NCI-H2107 treated with DMSO at 0.1 percent for 48 hours (cell line): ENCODE measurements around the gene ATP6AP1.

Experiments used
- DNase-seq: peaks from one replicate; lab custom pipeline; 2025; ENCODE audit not compliant: unreplicated experiment; lab: John Stamatoyannopoulos, UW

Gene ATP6AP1

DNA sequence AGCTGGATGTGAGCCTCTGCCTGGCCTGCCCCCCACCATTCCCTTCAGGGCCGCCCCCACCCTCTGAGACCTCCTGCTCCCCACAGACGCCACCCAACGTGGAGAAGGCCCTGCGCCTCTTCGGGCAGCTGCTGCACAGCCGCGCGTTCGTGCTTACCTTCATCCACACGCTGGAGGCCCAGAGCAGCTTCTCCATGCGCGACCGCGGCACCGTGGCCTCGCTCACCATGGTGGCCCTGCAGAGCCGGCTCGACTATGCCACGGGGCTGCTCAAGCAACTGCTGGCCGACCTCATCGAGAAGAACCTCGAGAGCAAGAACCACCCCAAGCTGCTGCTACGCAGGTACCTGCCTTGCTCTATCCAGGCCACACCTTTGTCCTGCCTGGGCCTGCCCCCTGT lies 39.7 kb downstream of the ATP6AP1 start:
- no peak for DNase-seq

DNA sequence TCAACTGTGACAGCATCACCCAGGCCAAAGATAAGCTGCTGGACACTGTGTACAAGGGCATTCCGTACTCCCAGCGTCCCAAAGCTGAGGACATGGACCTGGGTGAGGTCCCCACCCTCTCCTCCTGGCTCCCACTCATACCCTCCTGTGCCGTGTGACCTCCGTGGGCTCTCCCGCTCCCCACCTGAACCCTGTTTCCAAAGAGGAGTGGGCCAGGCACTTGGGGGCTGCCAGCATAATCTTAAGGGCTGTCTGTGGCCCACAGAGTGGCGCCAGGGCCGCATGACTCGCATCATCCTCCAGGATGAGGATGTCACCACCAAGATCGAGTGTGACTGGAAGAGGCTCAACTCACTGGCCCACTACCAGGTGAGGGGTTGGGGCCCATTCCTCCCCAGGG lies 40.6 kb downstream of the ATP6AP1 start:
- no peak for DNase-seq

GRCh38 chrX:154469880-154470279 lies 41.4 kb downstream of the ATP6AP1 start:
- DNase-seq, result no peak

DNA sequence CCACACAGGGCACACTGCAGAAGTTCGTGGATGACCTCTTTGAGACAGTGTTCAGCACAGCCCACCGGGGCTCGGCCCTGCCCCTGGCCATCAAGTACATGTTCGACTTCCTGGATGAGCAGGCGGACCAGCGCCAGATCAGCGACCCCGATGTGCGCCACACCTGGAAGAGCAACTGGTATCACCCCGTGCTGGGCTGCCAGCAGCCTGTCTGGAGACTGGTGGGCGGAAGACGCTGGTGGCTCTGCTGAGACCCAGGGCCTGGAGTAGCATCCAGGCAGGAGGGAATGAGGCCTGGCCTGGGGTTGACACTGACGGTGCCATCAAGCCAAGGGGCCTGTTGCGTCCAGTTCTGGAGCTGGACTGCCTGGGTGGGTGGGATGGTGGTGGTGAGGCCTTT lies 42.0 kb downstream of the ATP6AP1 start:
- no peak for DNase-seq

DNA sequence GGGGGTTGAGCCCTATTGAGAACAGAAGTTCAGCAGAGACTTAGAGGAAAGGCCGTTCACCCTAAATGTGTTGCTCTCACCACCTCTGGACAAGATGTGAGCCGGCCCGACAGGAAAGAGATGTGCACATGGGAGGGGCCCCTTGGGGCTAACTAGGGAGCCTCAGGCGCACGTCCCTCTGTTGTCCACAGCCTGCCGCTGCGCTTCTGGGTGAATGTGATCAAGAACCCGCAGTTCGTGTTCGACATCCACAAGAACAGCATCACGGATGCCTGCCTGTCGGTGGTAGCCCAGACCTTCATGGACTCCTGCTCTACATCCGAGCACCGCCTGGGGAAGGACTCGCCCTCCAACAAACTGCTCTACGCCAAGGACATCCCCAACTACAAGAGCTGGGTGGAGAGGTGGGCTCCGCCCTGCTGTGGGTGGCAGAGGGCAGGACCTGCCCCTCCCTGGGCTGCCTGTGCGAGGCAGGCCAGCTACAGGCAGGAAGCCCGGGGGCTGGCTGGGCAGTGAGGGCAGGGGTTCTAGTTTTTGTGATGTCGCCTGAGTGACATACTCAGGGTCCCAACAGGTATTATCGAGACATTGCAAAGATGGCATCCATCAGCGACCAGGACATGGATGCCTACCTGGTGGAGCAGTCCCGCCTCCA lies 42.6 kb downstream of the ATP6AP1 start:
- DNase-seq, result no peak

DNA sequence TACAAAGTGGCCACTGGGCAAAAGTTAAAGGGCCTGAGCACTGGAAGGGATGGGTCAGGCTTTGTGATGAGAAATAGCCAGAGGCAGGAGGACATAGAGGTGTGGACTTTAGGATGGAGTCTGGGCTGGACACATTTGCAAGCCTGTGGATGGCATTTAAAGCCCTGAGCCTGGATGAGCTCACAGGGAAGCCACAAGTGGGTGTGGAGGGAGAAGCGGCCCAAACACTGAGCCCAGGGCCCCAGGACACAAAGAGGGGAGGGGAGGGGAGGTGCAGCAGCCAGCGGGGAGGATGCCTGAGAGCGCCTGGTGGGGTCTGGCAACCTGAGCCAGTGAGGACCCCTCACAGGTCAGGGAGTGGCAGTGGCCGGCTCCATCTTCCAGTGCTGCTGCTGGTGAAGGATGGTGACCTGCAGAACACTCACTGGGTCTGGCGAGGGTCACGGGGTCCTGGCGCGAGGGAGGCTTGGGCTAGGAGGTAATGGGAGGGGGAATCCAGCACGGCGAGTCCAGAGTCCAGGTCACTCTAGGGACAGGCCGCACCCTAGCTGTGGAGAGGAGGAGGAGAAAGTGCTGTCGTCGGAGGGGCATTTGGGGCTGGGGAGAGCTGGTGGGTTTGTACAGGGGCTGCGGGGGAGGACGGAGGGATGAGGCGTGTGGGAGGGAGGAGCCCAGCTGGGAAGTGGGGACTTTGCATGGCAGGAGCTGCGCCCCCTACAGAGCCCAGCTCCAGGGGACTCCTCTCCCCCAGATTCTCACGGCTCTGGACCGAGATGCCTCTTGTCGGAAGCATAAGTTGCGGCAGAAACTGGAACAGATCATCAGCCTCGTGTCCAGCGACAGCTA lies 43.6 kb downstream of the ATP6AP1 start:
- no peak for DNase-seq

DNA sequence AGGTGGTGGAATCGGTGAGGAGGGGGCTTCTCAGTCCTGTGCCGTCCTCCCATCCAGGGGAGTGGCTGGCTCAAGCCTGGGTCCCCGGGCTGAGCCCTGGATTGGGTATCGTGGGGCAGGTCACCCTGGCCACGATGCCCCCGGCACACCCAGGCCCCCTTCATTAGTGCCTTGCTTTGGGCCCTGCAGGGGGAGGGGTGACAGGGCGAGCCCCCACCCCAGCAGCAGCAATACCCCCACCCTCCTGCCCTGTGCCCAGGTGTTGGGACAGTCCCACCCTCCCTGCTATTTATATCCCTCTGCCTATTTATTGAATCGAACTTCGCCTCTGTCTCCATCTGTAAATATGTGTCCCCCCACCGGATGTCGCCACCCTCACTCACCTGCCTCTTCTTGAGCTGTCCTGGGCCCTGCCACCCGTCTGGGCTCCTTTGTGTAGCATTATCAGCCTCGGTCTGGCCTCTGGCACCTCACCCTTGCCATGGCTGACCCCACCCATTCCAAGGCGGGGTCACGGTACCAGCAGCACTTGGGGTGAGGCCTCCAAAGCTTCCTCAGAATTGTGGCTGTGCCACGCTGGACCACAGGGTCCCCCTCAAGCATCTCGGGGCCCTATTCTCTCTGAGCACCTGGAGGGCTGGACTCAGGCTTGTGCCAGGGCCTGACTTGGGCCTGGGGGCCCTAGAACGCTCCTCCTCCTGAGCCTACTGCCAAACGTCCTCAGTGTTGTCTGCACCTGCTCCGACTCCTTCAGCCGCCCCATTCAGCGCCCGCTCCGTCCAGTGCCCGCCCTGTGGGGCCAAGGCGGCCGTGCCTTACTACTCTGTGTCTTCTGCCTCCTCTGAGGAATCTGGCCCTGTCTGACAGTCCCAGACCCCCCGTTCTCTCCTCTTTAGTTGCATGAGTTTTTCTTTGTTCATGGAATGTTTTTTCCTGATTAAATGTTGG lies 44.5 kb downstream of the ATP6AP1 start:
- no peak for DNase-seq

- no peak for DNase-seq
Measured at GRCh38 chrX:154473683-154474082, 45.2 kb downstream of the ATP6AP1 start.

GRCh38 chrX:154476821-154477220 lies 48.3 kb downstream of the ATP6AP1 start:
- DNase-seq, result no peak

DNA sequence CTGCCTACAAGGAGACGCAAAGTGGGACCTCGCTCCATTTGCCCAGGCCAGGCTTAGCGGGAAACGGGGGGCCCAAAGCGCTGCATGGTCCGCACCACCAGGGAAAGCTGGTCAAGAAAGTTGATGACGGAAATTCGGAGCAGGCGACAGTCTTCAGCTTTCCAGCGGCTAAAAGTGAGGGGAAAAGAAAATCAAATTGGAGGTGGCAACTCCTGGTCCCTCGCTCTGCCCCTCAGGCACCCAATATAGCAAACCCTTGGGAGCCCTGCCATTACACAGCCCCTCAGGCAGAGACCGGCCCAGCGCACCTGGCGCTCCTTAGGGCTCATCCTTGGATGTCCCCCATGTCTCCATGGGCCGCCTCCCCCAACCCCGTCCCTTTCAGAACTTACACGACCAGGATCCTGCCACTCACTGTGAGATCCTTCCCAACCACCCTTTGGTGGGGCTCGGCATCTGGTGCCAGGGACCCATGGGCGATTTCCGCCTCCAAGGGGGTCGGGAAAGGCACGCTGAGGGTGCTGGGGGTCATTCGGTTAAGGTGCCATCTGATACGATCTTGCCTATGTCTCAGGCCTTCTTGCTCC lies 49.5 kb downstream of the ATP6AP1 start:
- no peak for DNase-seq

DNA sequence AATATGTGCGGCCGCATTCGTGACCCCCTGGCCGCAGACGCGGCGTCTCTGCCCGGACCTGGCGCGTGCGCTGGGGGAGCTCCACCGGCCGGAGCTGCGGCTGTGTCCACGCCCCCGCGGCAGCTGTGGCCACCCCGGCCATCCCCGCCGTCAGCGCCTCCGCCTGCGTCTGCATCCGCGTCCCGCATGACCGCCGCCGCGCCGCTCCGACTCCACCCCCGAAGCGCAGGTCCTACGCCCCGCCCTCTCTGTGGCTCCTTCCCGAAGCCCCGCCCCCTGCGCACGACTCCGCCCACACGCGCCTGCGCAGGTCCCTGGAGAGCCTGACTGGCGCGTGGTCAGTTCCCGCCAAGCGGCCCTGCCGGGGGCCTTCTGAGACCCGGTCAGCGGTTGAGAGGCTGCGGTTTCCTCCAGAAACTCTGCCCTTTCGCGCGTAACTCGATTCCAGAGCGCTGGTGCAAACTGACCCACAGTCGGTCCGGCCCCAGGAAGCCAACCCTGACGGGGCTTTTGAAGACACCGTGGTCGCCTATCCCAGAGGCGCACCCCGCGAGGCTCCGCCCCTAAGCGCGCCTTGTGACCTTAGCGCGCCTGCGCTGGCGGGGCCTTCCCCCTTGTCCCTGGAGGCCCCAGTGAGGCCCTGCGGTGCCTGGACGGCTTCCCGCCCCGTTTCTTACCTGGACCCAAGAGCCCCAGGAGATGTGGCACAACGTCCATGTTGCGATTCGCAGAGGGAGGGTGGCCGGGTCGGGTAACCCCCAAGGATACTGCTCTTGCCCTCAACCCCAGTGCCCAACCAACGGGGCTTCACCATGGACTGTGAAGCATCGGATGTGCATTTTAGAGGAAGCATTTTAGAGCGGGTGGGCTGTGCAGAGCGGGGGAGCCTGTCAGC lies 50.5 kb downstream of the ATP6AP1 start, which contains the start of gene LAGE3:
LAGE3 (minus strand) TSS at position 554 of the 895 bp plus-strand sequence; CDS start at position 188, 366 bp downstream.
- peak; percentile 71 for DNase-seq

DNA sequence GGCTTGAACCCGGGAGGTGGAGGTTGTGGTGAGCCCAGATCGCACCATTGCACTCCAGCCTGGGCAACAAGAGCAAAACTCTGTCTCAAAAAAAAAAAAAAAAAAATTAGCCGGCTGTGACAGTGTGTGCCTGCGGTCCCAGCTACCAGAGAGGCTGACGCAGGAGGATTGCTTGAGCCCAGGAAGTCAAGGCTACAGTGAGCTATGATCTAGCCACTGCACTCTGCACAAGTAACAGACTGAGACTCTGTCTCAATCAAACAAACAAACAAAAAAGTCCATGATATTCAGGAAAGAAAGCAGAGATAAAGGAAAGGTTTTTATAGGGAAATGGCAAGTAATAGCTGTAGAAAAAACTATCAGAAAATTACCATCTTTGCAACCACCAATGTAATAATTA lies 52.7 kb downstream of the ATP6AP1 start:
- no peak for DNase-seq

GRCh38 chrX:154481911-154482601 lies 53.6 kb downstream of the ATP6AP1 start:
- no peak for DNase-seq

DNA sequence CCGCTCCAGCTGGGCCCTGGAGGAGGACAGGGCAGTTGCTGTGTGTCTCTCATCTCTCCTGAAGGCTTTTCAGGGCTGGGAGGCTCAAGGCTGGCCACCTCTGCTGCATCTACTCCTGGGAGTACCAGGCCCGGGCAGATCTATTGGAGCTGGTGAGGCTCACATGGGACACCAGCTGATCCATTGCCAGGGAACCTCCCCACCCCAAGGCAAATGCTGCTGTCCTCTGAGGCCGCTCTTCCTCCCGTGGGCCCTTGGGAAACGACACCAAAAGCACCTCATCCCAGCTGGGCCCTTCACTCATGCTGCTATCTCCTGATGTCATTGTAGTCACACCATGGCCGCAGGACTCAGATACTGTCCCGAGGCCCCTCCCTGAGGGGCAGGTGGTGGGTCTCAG lies 54.3 kb downstream of the ATP6AP1 start:
- DNase-seq, result no peak

DNA sequence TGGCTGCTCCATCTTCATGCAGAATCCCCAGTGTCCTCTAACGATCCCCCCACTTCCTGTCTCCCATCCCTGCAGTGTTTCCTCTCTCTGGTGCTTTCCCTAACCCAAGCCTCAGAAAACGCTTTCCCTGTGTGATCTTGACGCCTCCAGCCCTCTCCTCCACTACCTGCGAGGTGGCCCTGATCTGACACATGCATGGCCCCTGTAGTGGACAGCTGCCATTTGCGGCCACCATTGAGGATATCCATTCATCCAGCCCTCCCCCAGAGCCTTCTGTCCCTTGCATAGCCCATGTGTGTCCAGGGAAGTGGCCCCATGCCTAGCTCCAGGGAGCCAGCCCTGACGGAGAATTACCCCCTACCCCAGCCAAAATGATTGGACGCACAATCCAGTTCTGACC lies 54.8 kb downstream of the ATP6AP1 start:
- DNase-seq, result no peak

- DNase-seq, result no peak
Measured at GRCh38 chrX:154484255-154485149, 56.0 kb downstream of the ATP6AP1 start.

DNA sequence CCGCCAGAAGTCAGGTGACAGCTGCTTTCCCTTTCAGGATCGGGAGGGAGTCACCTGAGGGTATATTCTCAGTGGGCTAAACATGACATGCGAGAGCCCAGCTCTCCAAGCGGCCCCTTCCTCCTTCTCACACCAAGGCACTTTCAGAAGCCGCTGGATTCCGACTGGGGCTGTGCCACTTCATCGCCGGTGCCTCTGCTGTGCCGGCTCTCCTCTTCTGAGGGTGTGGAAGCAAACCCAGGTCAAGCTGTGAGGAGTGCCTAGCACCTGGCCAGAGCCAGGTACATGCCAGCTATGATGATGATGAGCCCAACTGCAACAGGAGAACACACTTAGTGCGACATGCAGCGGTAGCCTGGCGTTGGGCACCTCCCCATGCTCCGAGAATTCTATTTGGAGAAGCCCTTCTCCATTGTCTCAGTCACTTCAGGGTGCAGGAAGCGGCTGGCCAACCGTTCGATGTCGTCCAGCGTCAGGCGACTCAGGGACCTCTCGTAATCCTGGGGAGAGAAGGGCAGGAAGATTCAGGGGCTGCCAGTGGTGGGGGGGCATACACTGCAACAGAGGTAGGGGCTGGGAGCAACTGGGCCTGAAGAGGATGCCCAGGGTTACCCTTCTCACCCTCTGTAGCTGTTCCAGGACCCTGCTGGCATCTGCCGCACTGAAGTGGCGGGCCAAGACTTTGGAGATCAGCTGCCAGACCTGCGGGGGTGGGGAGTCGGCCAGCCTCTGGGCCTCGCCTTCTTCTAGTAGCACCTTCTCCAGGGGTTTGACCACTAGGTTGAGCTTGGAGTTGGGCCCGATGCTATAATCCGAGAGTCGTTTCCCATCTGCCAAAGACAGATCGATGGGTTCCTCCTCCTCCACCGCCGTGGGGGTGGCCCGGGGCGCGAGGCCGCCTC lies 56.9 kb downstream of the ATP6AP1 start:
- DNase-seq, result peak; percentile 20
